Lower leg skin (tissue), 4 donors: Measurements from ENCODE around the gene CACFD1. TPM values are rescaled to one million over a fixed set of nuclear protein-coding genes. Genes with fewer than 3 reads are reported as not detected.
A peak's percentile ranks its signal among the peaks of the same experiment; 100 is the strongest.

Experiments
- DNase-seq, 2 donors: peaks; one replicate each; pipeline ENCODE4 v3.0.0-alpha.2; 2019; ENCODE audit warnings: low spot score in 2 of 2
- H3K4me3 ChIP-seq: fragments of 200-600 bp; sonication (generic); 2 replicates; pipeline ENCODE4 v1.5.1; 2017; ENCODE audit warnings: mild to moderate bottlenecking, low read depth; ENCODE audit not compliant: poor library complexity, severe bottlenecking
- POLR2A ChIP-seq, 2 donors: fragments of 450-650 bp; IDR thresholded peaks; one replicate each; pipeline ENCODE4 v1.6.1; 2016 to 2017; ENCODE audit warnings: antibody characterized with exemption in 2 of 2, mild to moderate bottlenecking in 1 of 2, moderate library complexity in 1 of 2
- WGBS, 2 donors: methylation state at CpG; one replicate each; pipeline ENCODE4 v1.1.5; 2018; 5-methylcytosine and 5-hydroxymethylcytosine counted together
- intact Hi-C: fragments of 100-400 bp; cut with DNase I; formaldehyde crosslinking; loops from one replicate; pipeline ENCODE4 v1.15.0; 2023; ENCODE audit warnings: low total_unique reads
- total RNA-seq, 4 donors: library from RNA; depleted of rRNA; stranded (reverse); fragments of >200 nt; gene quantifications; one replicate each; pipeline ENCODE4 v1.1.0, GENCODE V29; 2016
- TF ChIP-seq, protein P1 (sequence below), 3 donors: fragments of 450-650 bp; IDR thresholded peaks; one replicate each; pipeline ENCODE4 v1.5.1; 2016; ENCODE audit warnings: antibody characterized with exemption in 3 of 3, mild to moderate bottlenecking in 3 of 3, moderate library complexity in 2 of 3

CACFD1 gene
- total RNA-seq, 4 donors from 2014 or later = 4.1 to 10.6 (median 8.0) TPM

DNA sequence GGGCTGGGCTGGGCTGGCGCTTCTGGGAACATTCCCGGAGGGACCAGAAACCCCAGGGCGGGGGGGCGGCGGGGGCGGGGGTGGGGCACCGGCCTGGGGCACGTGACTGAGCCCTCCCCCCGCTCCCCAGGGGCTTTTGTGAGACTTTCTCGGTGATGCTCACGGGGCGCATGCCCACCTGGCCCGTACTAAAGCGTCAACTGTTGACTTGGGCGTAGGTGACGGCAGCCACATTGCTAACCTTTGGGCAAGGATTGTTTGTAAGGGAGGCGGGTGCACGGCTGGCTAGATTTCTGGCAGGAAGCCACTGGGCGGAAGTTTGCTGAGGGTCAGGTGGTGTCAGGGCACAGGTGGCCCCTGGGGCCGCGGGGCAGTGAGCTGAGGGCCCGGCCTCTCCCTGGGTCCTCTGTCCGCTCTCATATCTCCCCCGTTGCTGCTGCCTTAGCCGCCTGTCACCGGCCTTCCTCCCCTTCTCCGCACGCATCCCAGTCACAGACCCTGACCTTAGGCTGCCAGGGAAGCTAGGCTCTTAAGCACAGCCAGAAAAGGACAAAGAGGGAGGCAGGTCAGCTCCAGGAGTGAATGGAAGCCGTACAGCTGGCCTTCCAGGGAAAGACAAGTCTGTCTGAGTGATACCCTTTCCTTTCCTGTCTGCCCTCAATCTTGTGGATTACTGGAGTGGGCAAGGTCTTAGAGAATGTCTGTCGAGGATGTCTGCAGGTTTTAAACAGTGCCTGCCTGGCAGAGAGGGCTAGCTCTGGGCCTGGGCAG is 812 bp downstream of the CACFD1 start:
- intact Hi-C loops = no loop called here
- peak; percentile 40 to 92 for DNase-seq
- peak overlapping the region; percentile 58 for H3K4me3 ChIP-seq
- no peak for TF ChIP-seq POLR2A (IDR thresholded peaks at IDR 0.05)
- TF ChIP-seq, protein P1, sequence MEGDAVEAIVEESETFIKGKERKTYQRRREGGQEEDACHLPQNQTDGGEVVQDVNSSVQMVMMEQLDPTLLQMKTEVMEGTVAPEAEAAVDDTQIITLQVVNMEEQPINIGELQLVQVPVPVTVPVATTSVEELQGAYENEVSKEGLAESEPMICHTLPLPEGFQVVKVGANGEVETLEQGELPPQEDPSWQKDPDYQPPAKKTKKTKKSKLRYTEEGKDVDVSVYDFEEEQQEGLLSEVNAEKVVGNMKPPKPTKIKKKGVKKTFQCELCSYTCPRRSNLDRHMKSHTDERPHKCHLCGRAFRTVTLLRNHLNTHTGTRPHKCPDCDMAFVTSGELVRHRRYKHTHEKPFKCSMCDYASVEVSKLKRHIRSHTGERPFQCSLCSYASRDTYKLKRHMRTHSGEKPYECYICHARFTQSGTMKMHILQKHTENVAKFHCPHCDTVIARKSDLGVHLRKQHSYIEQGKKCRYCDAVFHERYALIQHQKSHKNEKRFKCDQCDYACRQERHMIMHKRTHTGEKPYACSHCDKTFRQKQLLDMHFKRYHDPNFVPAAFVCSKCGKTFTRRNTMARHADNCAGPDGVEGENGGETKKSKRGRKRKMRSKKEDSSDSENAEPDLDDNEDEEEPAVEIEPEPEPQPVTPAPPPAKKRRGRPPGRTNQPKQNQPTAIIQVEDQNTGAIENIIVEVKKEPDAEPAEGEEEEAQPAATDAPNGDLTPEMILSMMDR (IDR thresholded peaks at IDR 0.05) = no peak
- WGBS, 2 donors = 31 to 80% methylated on average over 6 to 23 of the region's 30 CpGs

DNA sequence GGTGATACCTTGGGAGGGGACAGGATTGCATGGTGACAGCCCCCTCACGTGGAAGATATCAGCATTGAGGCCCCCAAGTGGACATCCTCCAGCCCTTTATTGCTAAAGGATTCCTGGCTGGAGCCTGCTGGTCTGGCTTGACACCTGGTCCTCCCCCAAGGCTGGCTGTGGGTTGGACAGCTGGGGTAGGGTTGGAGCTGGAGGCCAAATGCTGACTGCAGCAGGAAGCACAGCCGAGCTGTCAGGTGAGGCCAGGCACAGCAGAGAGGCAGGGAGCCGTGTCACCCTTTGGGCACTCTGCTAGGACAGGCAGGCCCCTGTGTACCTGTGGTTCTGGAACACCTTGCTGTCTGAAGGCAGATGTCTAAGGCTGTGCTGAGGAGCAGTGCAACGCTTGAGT is 2.2 kb downstream of the CACFD1 start:
- intact Hi-C loops = no loop called here
- WGBS, 2 donors = 78 to 79% methylated on average over 4 of the region's 4 CpGs

DNA sequence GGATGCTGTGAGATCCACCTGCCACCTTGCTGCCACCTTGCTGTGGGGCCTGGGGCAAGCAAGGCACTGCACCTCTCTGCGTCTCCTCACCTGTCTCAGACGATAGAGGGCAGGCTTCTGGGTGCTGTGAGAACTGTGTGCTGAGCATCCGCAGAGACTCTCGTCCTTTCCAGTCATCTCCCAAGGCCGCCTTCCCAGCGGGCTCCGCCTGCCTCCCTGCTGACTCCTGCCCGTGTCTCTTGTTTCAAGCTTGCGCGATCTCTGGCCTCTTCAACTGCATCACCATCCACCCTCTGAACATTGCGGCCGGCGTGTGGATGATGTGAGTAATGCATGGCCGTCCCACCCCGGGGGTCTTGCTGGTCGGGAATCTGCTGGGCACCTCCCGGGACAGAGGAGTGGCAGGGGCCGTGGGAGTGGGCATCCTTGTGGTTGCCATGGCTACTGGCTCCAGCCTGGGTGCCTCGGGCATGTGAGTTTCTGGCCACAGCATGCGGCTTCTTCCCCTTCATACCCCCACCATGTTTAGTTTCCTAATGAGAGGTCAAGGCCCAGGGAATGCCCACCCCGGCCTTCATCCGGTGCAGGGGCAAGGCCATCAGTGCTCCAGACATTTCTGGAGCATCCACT is 3.6 kb downstream of the CACFD1 start:
- intact Hi-C loops = no loop called here

More for the DNA sequence above, 2.2 kb downstream of the CACFD1 start:
- TF ChIP-seq, protein P1 (IDR thresholded peaks at IDR 0.05) = no peak
- no peak for TF ChIP-seq POLR2A (IDR thresholded peaks at IDR 0.05)
- no peak for DNase-seq
- H3K4me3 ChIP-seq = no peak overlapping the region

DNA sequence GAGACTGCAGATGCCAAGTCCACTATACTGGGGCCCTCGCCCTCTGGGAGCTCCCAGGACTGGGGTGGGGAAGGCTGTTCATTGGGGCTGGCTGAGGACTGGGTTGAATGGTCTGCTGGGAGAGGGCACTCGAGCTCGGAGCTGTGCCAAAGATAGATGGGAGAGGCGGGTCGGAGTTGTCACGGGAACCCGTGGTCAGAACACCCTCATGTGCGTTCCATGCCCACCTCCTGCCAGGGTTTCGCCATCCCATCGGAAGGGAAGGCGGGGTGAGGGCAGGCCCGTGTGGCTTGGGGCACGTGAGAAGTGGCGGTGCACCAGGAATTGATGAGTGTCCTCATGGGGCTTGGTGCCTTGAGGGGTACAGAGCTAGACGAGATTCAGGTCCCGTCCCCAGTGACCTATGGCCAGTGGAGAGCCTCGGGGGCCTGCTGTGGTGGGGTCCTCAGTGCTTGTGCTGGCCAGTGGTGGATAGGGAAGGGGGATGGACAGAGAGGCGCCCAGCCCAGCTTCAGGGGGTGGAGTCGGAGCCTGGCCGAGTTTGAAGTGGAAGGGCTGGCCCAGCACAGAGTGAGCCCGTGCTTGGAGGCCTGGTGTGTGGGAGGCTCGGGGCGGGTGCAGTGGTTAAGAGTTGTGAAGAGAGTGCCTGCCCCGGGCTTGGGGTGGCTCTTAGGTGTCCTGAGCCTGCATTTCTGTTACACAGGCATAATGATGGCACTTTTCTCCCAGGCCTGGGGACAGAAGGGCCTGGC is 4.3 kb downstream of the CACFD1 start:
- DNase-seq = no peak
- WGBS, 2 donors = 74 to 78% methylated on average over 23 to 24 of the region's 24 CpGs
- no peak for TF ChIP-seq POLR2A (IDR thresholded peaks at IDR 0.05)
- TF ChIP-seq, protein P1 (IDR thresholded peaks at IDR 0.05) = no peak
- intact Hi-C loops = no loop called here
- H3K4me3 ChIP-seq = no peak overlapping the region

More for the DNA sequence above, 3.6 kb downstream of the CACFD1 start:
- DNase-seq = no peak
- 87 to 89% methylated on average over 19 to 21 of the region's 22 CpGs for WGBS, 2 donors
- H3K4me3 ChIP-seq = no peak overlapping the region
- TF ChIP-seq, protein P1 (IDR thresholded peaks at IDR 0.05) = no peak
- no peak for TF ChIP-seq POLR2A (IDR thresholded peaks at IDR 0.05)

DNA sequence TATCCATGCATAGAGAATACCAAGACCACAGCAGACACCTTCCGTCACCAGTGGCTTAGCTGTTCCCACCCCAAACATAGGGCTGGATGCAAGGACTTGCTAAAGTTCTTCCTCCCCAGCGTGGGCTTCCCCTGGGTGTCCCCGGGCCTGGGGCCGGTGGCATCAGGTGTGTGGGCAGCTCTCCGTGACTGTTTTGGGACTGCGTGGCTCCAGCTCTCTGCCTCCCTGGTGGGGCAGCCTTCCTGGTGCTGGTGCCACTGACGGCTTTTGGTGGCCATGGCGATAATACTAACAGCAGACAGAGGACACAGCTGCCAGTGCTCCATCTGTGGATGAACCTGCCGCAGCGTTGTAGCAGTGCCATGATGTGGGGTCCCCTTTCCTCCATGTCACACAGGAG is 4.9 kb downstream of the CACFD1 start:
- intact Hi-C loops = no loop called here
- 93 to 95% methylated on average over 10 of the region's 10 CpGs for WGBS, 2 donors
- no peak for TF ChIP-seq POLR2A (IDR thresholded peaks at IDR 0.05)
- TF ChIP-seq, protein P1 (IDR thresholded peaks at IDR 0.05) = no peak
- no peak overlapping the region for H3K4me3 ChIP-seq
- DNase-seq = no peak
